Measurements from ENCODE around the gene FARSA.
"Not testable (repeated sequence)": the region's sequence is repeated elsewhere in the genome, so short reads cannot be mapped to it uniquely, and the experiment has no call there.

The FARSA gene

GRCh38 chr19:12937093-12937926 lies 3.8 kb upstream of the FARSA start:
- no peak for DNase-seq

GRCh38 chr19:12936582-12936981 lies 3.1 kb upstream of the FARSA start:
- no peak for DNase-seq

GRCh38 chr19:12935071-12935470 lies 1.6 kb upstream of the FARSA start:
- no peak for DNase-seq

- DNase-seq: no peak
Observed at GRCh38 chr19:12932392-12933286, 872 bp downstream of the FARSA start.

- no peak for DNase-seq
Observed at GRCh38 chr19:12930002-12930645, 3.4 kb downstream of the FARSA start.

- DNase-seq: no peak
Observed at GRCh38 chr19:12924621-12925310, 8.7 kb downstream of the FARSA start.

- DNase-seq: no peak
Observed at GRCh38 chr19:12922959-12923358, 10.6 kb downstream of the FARSA start.

GRCh38 chr19:12921047-12921446 lies 12.5 kb downstream of the FARSA start:
- no peak for DNase-seq

GRCh38 chr19:12918253-12918652 lies 15.3 kb downstream of the FARSA start:
- DNase-seq: no peak

- DNase-seq: not testable (repeated sequence)
Observed at GRCh38 chr19:12915860-12916259, 17.7 kb downstream of the FARSA start.

- DNase-seq: peak; percentile 75
Observed at GRCh38 chr19:12913851-12914690, 19.4 kb downstream of the FARSA start.

- no peak for DNase-seq
Observed at GRCh38 chr19:12913011-12913561, 20.4 kb downstream of the FARSA start.

GRCh38 chr19:12912571-12912970 lies 20.9 kb downstream of the FARSA start:
- no peak for DNase-seq

- no peak for DNase-seq
Observed at GRCh38 chr19:12907166-12907565, 26.3 kb downstream of the FARSA start.

GRCh38 chr19:12899891-12900518 lies 33.5 kb downstream of the FARSA start:
- DNase-seq: no peak

- no peak for DNase-seq
Observed at GRCh38 chr19:12896460-12896859, 37.1 kb downstream of the FARSA start.

- no peak for DNase-seq
Observed at GRCh38 chr19:12893582-12893981, 39.9 kb downstream of the FARSA start.

GRCh38 chr19:12891553-12892021 lies 41.9 kb downstream of the FARSA start:
- DNase-seq: no peak

- DNase-seq: peak; percentile 96
Observed at GRCh38 chr19:12890787-12891552, 42.5 kb downstream of the FARSA start, which contains the start of gene GCDH. Gene GCDH, plus strand, starts transcription at chr19:12891160. Its CDS starts 145 bp downstream, at chr19:12891305.

GRCh38 chr19:12890299-12890786 lies 43.2 kb downstream of the FARSA start:
- not testable (repeated sequence) for DNase-seq
